GM18870 (cell line): Measurements from ENCODE around the gene TFB1M.
"Not testable (repeated sequence)": the region's sequence is repeated elsewhere in the genome, so short reads cannot be mapped to it uniquely, and the experiment has no call there.

Experiments
- ATAC-seq: cut with Tn5 transposase; IDR thresholded peaks from one replicate; pipeline ENCODE4 v1.9.1; 2021; ENCODE audit warnings: moderate library complexity; ENCODE audit not compliant: unreplicated experiment

The TFB1M gene

GRCh38 chr6:155330133-155330734 is 15.9 kb upstream of the TFB1M start:
- no peak for ATAC-seq

GRCh38 chr6:155329460-155330132 is 15.3 kb upstream of the TFB1M start:
- no peak for ATAC-seq

GRCh38 chr6:155328539-155329459 is 14.5 kb upstream of the TFB1M start:
- no peak for ATAC-seq

- no peak for ATAC-seq
Observed at GRCh38 chr6:155328074-155328538, 13.8 kb upstream of the TFB1M start.

GRCh38 chr6:155327326-155328073 is 13.2 kb upstream of the TFB1M start:
- ATAC-seq = no peak

- no peak for ATAC-seq
Observed at GRCh38 chr6:155325700-155326516, 11.6 kb upstream of the TFB1M start.

- no peak for ATAC-seq
Observed at GRCh38 chr6:155324993-155325392, 10.7 kb upstream of the TFB1M start.

- ATAC-seq = no peak
Observed at GRCh38 chr6:155324172-155324571, 9.9 kb upstream of the TFB1M start.

GRCh38 chr6:155319902-155320301 is 5.6 kb upstream of the TFB1M start:
- ATAC-seq = peak; percentile 58

- ATAC-seq = no peak
Observed at GRCh38 chr6:155317186-155317585, 2.9 kb upstream of the TFB1M start.

GRCh38 chr6:155316419-155316818 is 2.1 kb upstream of the TFB1M start:
- no peak for ATAC-seq

- no peak for ATAC-seq
Observed at GRCh38 chr6:155315516-155315871, 1.2 kb upstream of the TFB1M start.

- ATAC-seq = peak; percentile 67
Observed at GRCh38 chr6:155314773-155315515, 660 bp upstream of the TFB1M start.

GRCh38 chr6:155313602-155314091 is 637 bp downstream of the TFB1M start:
- peak; percentile 3 for ATAC-seq

GRCh38 chr6:155312950-155313349 is 1.3 kb downstream of the TFB1M start:
- ATAC-seq = not testable (repeated sequence)

GRCh38 chr6:155311583-155311982 is 2.7 kb downstream of the TFB1M start:
- no peak for ATAC-seq

- ATAC-seq = no peak
Observed at GRCh38 chr6:155311086-155311485, 3.2 kb downstream of the TFB1M start.

- ATAC-seq = no peak
Observed at GRCh38 chr6:155310596-155310995, 3.7 kb downstream of the TFB1M start.

GRCh38 chr6:155309150-155309549 is 5.1 kb downstream of the TFB1M start:
- ATAC-seq = no peak
